ENCODE data around the gene PREX1. TPM values are rescaled to one million over a fixed set of nuclear protein-coding genes. Genes with fewer than 3 reads are reported as not detected.
"Not testable (repeated sequence)": the region's sequence is repeated elsewhere in the genome, so short reads cannot be mapped to it uniquely, and the experiment has no call there.

Gene PREX1
- total RNA-seq, 1 donor from 2014 or later = 68.2 TPM

GRCh38 chr20:48765359-48765758 lies 62.4 kb downstream of the PREX1 start:
- no peaks in the 10 kb centered on the region for H3K27me3 Mint-ChIP-seq (ENCODE audit: insufficient read depth)
- H3K4me3 Mint-ChIP-seq = no peak overlapping the region
- intact Hi-C loops (cut with micrococcal nuclease) = loop anchor here (5.0 kb wide), 2 partner anchors 157 to 512 kb away; partner anchors contain the start of genes ARFGEF2 and ZNFX1
- H3K27ac Mint-ChIP-seq = peak overlapping the region; percentile 61
- H3K4me1 Mint-ChIP-seq (ENCODE audit: low read depth) = peaks cover 94% of the 10 kb centered on the region
- H3K36me3 Mint-ChIP-seq (ENCODE audit: low read depth) = peaks cover 42% of the 10 kb centered on the region
- peaks cover 14% of the 10 kb centered on the region for H3K9me3 Mint-ChIP-seq
- no peak for DNase-seq (ENCODE audit: low spot score)

GRCh38 chr20:48763216-48763914 lies 64.4 kb downstream of the PREX1 start:
- peaks cover 92% of the 10 kb centered on the region for H3K4me1 Mint-ChIP-seq (ENCODE audit: low read depth)
- peaks cover 14% of the 10 kb centered on the region for H3K9me3 Mint-ChIP-seq
- intact Hi-C loops (cut with micrococcal nuclease) = no loop called here
- H3K27ac Mint-ChIP-seq = no peak overlapping the region
- no peaks in the 10 kb centered on the region for H3K27me3 Mint-ChIP-seq (ENCODE audit: insufficient read depth)
- H3K36me3 Mint-ChIP-seq (ENCODE audit: low read depth) = peaks cover 44% of the 10 kb centered on the region
- no peak for DNase-seq (ENCODE audit: low spot score)
- H3K4me3 Mint-ChIP-seq = no peak overlapping the region

- Mint-ChIP-seq H3K36me3 (ENCODE audit: low read depth) (peaks cover 42% of the 10 kb centered on the region), H3K4me3 (peak overlapping the region; percentile 38), H3K9me3 (peaks cover 18% of the 10 kb centered on the region), H3K4me1 (ENCODE audit: low read depth) (peaks cover 92% of the 10 kb centered on the region), H3K27ac (peak overlapping the region; percentile 96), H3K27me3 (ENCODE audit: insufficient read depth) (no peaks in the 10 kb centered on the region)
- no peak for DNase-seq (ENCODE audit: low spot score)
- intact Hi-C loops (cut with micrococcal nuclease) = loop anchor here (2.0 kb wide), 1 partner anchor 61 kb away; no protein-coding TSS in a partner anchor
Measured at GRCh38 chr20:48761874-48762273, 65.9 kb downstream of the PREX1 start.

- Mint-ChIP-seq H3K9me3 (peaks cover 24% of the 10 kb centered on the region), H3K27me3 (ENCODE audit: insufficient read depth) (no peaks in the 10 kb centered on the region), H3K36me3 (ENCODE audit: low read depth) (peaks cover 46% of the 10 kb centered on the region), H3K4me1 (ENCODE audit: low read depth) (peaks cover 90% of the 10 kb centered on the region), H3K27ac (peak overlapping the region; percentile 96), H3K4me3 (peak overlapping the region; percentile 78)
- DNase-seq (ENCODE audit: low spot score) = peak; percentile 27
- intact Hi-C loops (cut with micrococcal nuclease) = loop anchor here (2.0 kb wide), 1 partner anchor 62 kb away; no protein-coding TSS in a partner anchor
Measured at GRCh38 chr20:48761023-48761785, 66.6 kb downstream of the PREX1 start.

- peaks cover 53% of the 10 kb centered on the region for H3K36me3 Mint-ChIP-seq (ENCODE audit: low read depth)
- intact Hi-C loops (cut with micrococcal nuclease) = loop anchor here (1.0 to 2.0 kb wide), 5 partner anchors 9 to 62 kb away; no protein-coding TSS in a partner anchor
- H3K9me3 Mint-ChIP-seq = peaks cover 26% of the 10 kb centered on the region
- DNase-seq (ENCODE audit: low spot score) = peak; percentile 75
- peak overlapping the region; percentile 78 for H3K4me3 Mint-ChIP-seq
- H3K27ac Mint-ChIP-seq = peak overlapping the region; percentile 96
- H3K27me3 Mint-ChIP-seq (ENCODE audit: insufficient read depth) = no peaks in the 10 kb centered on the region
- peaks cover 86% of the 10 kb centered on the region for H3K4me1 Mint-ChIP-seq (ENCODE audit: low read depth)
Measured at GRCh38 chr20:48760403-48760983, 67.3 kb downstream of the PREX1 start.

GRCh38 chr20:48759631-48760245 lies 68.1 kb downstream of the PREX1 start:
- Mint-ChIP-seq H3K4me1 (ENCODE audit: low read depth) (peaks cover 85% of the 10 kb centered on the region), H3K36me3 (ENCODE audit: low read depth) (peaks cover 53% of the 10 kb centered on the region), H3K4me3 (peak overlapping the region; percentile 78), H3K27ac (peak overlapping the region; percentile 96), H3K27me3 (ENCODE audit: insufficient read depth) (no peaks in the 10 kb centered on the region), H3K9me3 (peaks cover 24% of the 10 kb centered on the region)
- DNase-seq (ENCODE audit: low spot score) = no peak
- intact Hi-C loops (cut with micrococcal nuclease) = loop anchor here (1.0 to 2.0 kb wide), 5 partner anchors 10 to 63 kb away; no protein-coding TSS in a partner anchor

- H3K27ac Mint-ChIP-seq = peak overlapping the region; percentile 52
- H3K4me1 Mint-ChIP-seq (ENCODE audit: low read depth) = peaks cover 82% of the 10 kb centered on the region
- no peak for DNase-seq (ENCODE audit: low spot score)
- H3K36me3 Mint-ChIP-seq (ENCODE audit: low read depth) = peaks cover 61% of the 10 kb centered on the region
- intact Hi-C loops (cut with micrococcal nuclease) = no loop called here
- H3K4me3 Mint-ChIP-seq = no peak overlapping the region
- peaks cover 30% of the 10 kb centered on the region for H3K9me3 Mint-ChIP-seq
- no peaks in the 10 kb centered on the region for H3K27me3 Mint-ChIP-seq (ENCODE audit: insufficient read depth)
Measured at GRCh38 chr20:48758206-48758820, 69.5 kb downstream of the PREX1 start.

- Mint-ChIP-seq H3K4me1 (ENCODE audit: low read depth) (peaks cover 83% of the 10 kb centered on the region), H3K36me3 (ENCODE audit: low read depth) (peaks cover 56% of the 10 kb centered on the region), H3K9me3 (peaks cover 23% of the 10 kb centered on the region)
- H3K27me3 Mint-ChIP-seq (ENCODE audit: insufficient read depth); DNase-seq (ENCODE audit: low spot score); intact Hi-C loops (cut with micrococcal nuclease); H3K27ac Mint-ChIP-seq; H3K4me3 Mint-ChIP-seq: not testable (repeated sequence)
Measured at GRCh38 chr20:48756774-48757173, 71.0 kb downstream of the PREX1 start.

- Mint-ChIP-seq H3K27me3 (ENCODE audit: insufficient read depth) (no peaks in the 10 kb centered on the region), H3K27ac (no peak overlapping the region), H3K9me3 (peaks cover 23% of the 10 kb centered on the region), H3K4me3 (no peak overlapping the region), H3K36me3 (ENCODE audit: low read depth) (peaks cover 58% of the 10 kb centered on the region), H3K4me1 (ENCODE audit: low read depth) (peaks cover 85% of the 10 kb centered on the region)
- no peak for DNase-seq (ENCODE audit: low spot score)
- intact Hi-C loops (cut with micrococcal nuclease) = no loop called here
Measured at GRCh38 chr20:48754292-48754691, 73.5 kb downstream of the PREX1 start.

GRCh38 chr20:48752963-48753362 lies 74.8 kb downstream of the PREX1 start:
- Mint-ChIP-seq H3K4me1 (ENCODE audit: low read depth) (peaks cover 85% of the 10 kb centered on the region), H3K27me3 (ENCODE audit: insufficient read depth) (no peaks in the 10 kb centered on the region), H3K9me3 (peaks cover 23% of the 10 kb centered on the region), H3K4me3 (no peak overlapping the region), H3K36me3 (ENCODE audit: low read depth) (peaks cover 55% of the 10 kb centered on the region), H3K27ac (peak overlapping the region; percentile 61)
- intact Hi-C loops (cut with micrococcal nuclease) = no loop called here
- no peak for DNase-seq (ENCODE audit: low spot score)

- no peaks in the 10 kb centered on the region for H3K27me3 Mint-ChIP-seq (ENCODE audit: insufficient read depth)
- H3K4me1 Mint-ChIP-seq (ENCODE audit: low read depth) = peaks cover 77% of the 10 kb centered on the region
- H3K4me3 Mint-ChIP-seq = peak overlapping the region; percentile 46
- DNase-seq (ENCODE audit: low spot score) = no peak
- H3K9me3 Mint-ChIP-seq = peaks cover 19% of the 10 kb centered on the region
- H3K36me3 Mint-ChIP-seq (ENCODE audit: low read depth) = peaks cover 47% of the 10 kb centered on the region
- intact Hi-C loops (cut with micrococcal nuclease) = no loop called here
- H3K27ac Mint-ChIP-seq = peak overlapping the region; percentile 61
Measured at GRCh38 chr20:48751871-48752270, 75.9 kb downstream of the PREX1 start.

- H3K27me3 Mint-ChIP-seq (ENCODE audit: insufficient read depth) = no peaks in the 10 kb centered on the region
- H3K4me1 Mint-ChIP-seq (ENCODE audit: low read depth) = peaks cover 76% of the 10 kb centered on the region
- H3K27ac Mint-ChIP-seq = peak overlapping the region; percentile 40
- intact Hi-C loops (cut with micrococcal nuclease) = no loop called here
- peaks cover 42% of the 10 kb centered on the region for H3K36me3 Mint-ChIP-seq (ENCODE audit: low read depth)
- DNase-seq (ENCODE audit: low spot score) = no peak
- H3K4me3 Mint-ChIP-seq = peak overlapping the region; percentile 46
- H3K9me3 Mint-ChIP-seq = peaks cover 13% of the 10 kb centered on the region
Measured at GRCh38 chr20:48750941-48751635, 76.7 kb downstream of the PREX1 start.
